Epithelial cell of esophagus (primary cell): ENCODE results near the gene STIMATE.

Experiments used
- DNase-seq: peaks from one replicate; pipeline ENCODE4 v3.0.0; 2010; ENCODE audit warnings: low read depth
- H3K4me3 ChIP-seq: 2 replicates; pipeline ENCODE4 v1.5.1; 2011; ENCODE audit warnings: mild to moderate bottlenecking, low read length, control low read depth
- CTCF ChIP-seq: IDR thresholded peaks from 2 replicates; pipeline ENCODE4 v1.5.1; 2011; ENCODE audit warnings: low read depth, mild to moderate bottlenecking, low read length, control low read depth, inconsistent platforms; ENCODE audit not compliant: insufficient read depth; ENCODE audit errors: missing control alignments

The STIMATE gene

GRCh38 chr3:52926554-52926953, 29.2 kb upstream of the STIMATE start:
- no peak overlapping the region for H3K4me3 ChIP-seq
- no peak for DNase-seq
- TF ChIP-seq CTCF = no peak

GRCh38 chr3:52925405-52926313, 28.3 kb upstream of the STIMATE start:
- no peak for DNase-seq

GRCh38 chr3:52923963-52924362, 26.6 kb upstream of the STIMATE start:
- TF ChIP-seq CTCF = no peak
- no peak overlapping the region for H3K4me3 ChIP-seq
- DNase-seq = no peak

More at GRCh38 chr3:52925405-52926313, 28.3 kb upstream of the STIMATE start:
- no peak overlapping the region for H3K4me3 ChIP-seq
- no peak for TF ChIP-seq CTCF

- DNase-seq = no peak
- no peak for TF ChIP-seq CTCF
- no peak overlapping the region for H3K4me3 ChIP-seq
Observed at GRCh38 chr3:52920841-52921240, 23.5 kb upstream of the STIMATE start.

- no peak for TF ChIP-seq CTCF
- no peak for DNase-seq
- H3K4me3 ChIP-seq = no peak overlapping the region
Observed at GRCh38 chr3:52917044-52917443, 19.7 kb upstream of the STIMATE start.

- DNase-seq = no peak
- TF ChIP-seq CTCF = no peak
- no peak overlapping the region for H3K4me3 ChIP-seq
Observed at GRCh38 chr3:52915294-52915693, 17.9 kb upstream of the STIMATE start.
